Activated CD4-positive, alpha-beta T cell treated with anti-CD3 and anti-CD28 coated beads, Interleukin-2, amount 10 ng/mL, durations not matched to agents 24 days and 14 days (primary cell): ENCODE results near the gene MED31. TPM values are rescaled to one million over a fixed set of nuclear protein-coding genes. Genes with fewer than 3 reads are reported as not detected.
A peak's percentile ranks its signal among the peaks of the same experiment; 100 is the strongest.
"Not testable (repeated sequence)": the region's sequence is repeated elsewhere in the genome, so short reads cannot be mapped to it uniquely, and the experiment has no call there.

ENCODE experiments used
- DNase-seq: peaks from one replicate; pipeline ENCODE4 v3.0.0; 2022
- H3K27ac Mint-ChIP-seq: one replicate; pipeline ENCODE4 v1.8.0; 2022; ENCODE audit warnings: mild to moderate bottlenecking, mixed read lengths
- H3K27me3 Mint-ChIP-seq: one replicate; pipeline ENCODE4 v1.8.0; 2022; ENCODE audit warnings: mixed read lengths
- H3K36me3 Mint-ChIP-seq: one replicate; pipeline ENCODE4 v1.8.0; 2022; ENCODE audit warnings: low read depth, mild to moderate bottlenecking, mixed read lengths
- H3K4me1 Mint-ChIP-seq: one replicate; pipeline ENCODE4 v1.8.0; 2021; ENCODE audit warnings: mixed read lengths
- H3K4me3 Mint-ChIP-seq: one replicate; pipeline ENCODE4 v1.8.0; 2022; ENCODE audit warnings: mild to moderate bottlenecking, moderate library complexity, mixed read lengths
- H3K9me3 Mint-ChIP-seq: one replicate; pipeline ENCODE4 v1.8.0; 2021; ENCODE audit warnings: mixed read lengths
- intact Hi-C: fragments of 100-400 bp; cut with micrococcal nuclease; formaldehyde crosslinking; loops from one replicate; pipeline ENCODE4 v1.15.1; 2023
- total RNA-seq: library from RNA; stranded (reverse); gene quantifications from 2 replicates; pipeline ENCODE4 v1.2.3, GENCODE V29; 2022

The MED31 gene
- total RNA-seq, 1 donor from 2014 or later: 25.7 TPM

DNA sequence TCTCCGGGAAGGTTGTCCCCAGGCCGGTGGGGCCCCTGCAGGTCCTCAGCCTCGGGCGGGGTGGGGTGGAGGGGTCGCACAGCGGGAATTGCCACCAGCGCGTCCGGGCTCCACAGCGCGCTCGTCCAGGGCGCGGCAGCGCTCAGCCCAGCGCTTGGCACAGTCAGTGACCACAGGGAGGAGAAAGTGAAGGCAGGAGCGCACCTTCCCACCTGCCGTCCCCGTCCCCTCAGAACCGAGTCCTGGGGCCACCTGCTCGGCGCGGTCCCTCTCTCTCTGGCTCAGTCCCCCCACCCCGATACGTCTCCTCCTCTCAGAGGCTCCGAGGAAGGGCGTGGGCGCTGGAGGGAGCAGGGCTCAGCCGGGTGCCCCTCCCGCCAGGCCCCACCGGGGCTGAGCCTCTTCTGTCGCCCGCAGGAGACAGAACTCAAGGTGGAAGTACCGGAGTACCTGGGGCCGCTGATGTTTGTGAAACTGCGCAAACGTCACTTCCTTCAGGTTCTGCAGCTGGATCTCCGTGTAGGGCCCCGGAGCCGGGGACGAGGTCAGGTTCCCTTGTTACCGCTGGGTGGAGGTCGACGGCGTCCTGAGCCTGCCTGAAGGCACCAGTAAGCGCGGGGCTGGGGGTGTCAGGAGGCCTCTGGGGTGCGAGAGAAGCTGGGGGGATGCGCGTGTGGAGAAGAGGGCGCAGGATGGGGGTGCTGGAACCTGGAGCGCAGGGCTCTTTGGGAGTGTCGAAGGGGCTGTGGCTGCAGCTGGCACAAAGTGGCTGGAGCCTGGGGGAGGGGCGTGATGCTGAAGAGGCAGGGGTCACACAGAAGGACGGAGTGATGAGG, 5.6 kb upstream of the MED31 start:
- Mint-ChIP-seq H3K4me3 (peak overlapping the region; percentile 91), H3K27me3 (peaks cover 29% of the 10 kb centered on the region), H3K4me1 (peaks cover 58% of the 10 kb centered on the region), H3K27ac (peak overlapping the region; percentile 62)
- H3K36me3 Mint-ChIP-seq, H3K9me3 Mint-ChIP-seq, intact Hi-C loops: not testable (repeated sequence)
- peak; percentile 90 for DNase-seq

DNA sequence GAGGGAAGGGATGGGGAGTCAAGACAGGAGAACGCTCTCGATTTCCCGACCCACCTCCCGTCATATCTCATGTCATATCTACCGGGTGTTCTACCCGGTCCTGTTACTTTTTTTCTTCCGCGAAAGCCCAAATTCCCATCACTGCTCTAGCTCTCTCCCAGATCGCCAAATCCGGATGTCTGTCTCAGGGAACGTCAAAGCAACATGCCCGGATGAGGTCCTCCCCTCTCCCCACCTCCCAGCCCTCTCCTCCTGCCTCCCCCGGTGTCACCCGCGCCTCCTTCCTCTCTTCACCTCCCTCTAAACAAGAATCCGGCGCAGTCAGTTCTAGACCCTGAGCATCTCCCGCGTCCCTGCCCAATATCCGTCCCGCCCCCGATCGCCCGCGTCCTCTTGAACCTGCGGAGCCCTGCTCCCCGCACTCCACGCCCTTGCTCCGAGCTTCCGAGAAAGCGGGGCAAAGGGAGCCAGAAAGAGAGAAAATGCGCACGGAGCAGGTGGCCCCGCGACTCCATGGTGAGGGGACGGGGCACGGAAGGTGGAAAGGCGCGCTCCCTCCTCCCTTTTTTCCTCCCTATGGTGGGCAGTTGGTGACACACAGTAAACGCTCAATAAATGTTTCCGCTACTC, 4.4 kb upstream of the MED31 start:
- Mint-ChIP-seq H3K4me3 (peak overlapping the region; percentile 83), H3K4me1 (peaks cover 49% of the 10 kb centered on the region), H3K27ac (peak overlapping the region; percentile 32), H3K27me3 (peaks cover 25% of the 10 kb centered on the region)
- intact Hi-C loops, H3K36me3 Mint-ChIP-seq, H3K9me3 Mint-ChIP-seq: not testable (repeated sequence)
- peak; percentile 78 for DNase-seq

DNA sequence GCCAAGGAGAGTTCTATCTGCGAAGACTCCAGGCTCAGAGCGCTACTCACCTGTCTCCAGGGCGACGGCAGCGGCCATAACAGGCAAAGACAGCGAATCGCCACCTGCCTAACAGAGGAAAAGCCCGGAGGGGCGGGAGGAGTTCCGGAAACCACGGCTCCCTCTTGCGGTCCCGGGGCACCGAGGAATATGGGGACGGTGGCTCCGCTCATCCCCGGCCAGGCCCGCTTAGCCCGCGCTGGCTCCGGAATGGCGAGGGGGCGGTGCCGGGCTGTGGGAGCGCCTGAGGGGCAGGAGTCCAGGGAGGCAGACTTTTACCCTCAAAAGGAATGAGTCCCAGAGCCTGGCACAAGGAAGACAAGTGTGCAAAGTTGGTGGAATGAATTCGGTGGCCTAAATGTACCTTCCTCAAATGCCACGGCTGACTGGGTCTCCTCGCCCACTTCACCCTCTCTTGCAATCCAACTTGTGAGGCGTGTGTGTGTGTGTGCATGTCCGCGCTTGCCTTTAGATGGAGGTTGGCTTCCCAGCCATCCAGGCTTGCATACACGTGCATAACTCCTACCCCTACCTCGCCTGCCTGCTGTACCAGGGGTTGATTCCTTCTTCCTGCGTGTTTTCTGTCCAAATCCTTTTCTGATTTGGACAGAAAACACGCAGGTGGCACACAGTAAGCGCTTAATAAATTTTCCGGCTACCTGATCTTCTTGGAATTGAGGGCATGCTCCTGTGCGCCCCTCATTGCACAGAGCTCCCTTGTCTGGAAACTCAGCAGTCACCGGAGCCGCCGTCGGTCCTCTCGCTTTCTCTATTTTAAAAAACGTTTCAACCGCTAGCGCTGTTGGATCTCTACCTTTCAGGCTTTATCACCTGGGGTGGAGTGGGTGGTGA, 3.7 kb upstream of the MED31 start:
- Mint-ChIP-seq H3K27ac (peak overlapping the region; percentile 32), H3K27me3 (peaks cover 21% of the 10 kb centered on the region), H3K36me3 (peaks cover 5% of the 10 kb centered on the region), H3K4me1 (peaks cover 47% of the 10 kb centered on the region), H3K9me3 (no peaks in the 10 kb centered on the region), H3K4me3 (peak overlapping the region; percentile 83)
- intact Hi-C loops: loop anchor here (5.0 kb wide), 1 partner anchor 1168 kb away; the partner anchor contains the start of genes DERL2 and MIS12
- no peak for DNase-seq

DNA sequence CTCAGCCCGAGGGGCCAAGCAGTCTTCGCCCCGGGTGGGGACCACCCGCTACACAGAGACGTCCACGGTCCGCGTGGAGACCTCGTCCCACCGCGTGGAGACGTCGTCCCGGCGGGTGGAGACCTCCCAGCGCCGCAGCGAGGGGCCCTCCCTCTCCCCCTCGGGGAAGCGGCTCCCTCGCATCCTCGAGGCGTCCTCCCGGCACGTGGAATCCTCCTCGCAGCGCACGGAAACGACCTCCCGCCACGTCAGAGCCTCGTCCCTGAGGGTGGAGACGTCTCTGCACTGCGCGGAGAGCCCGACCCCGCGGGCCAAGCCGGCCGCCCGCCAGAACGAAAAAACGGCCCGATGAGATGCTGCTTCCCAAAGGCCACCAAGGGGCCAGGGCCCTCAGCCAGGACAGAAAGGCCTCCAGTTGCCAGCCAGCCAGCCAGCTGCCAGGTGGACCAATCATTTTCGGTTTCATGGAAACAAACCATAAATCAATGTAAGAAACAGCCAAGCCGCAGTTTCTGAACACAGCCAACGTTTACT, 581 bp upstream of the MED31 start:
- no peaks in the 10 kb centered on the region for H3K9me3 Mint-ChIP-seq
- H3K4me1 Mint-ChIP-seq: peaks cover 49% of the 10 kb centered on the region
- H3K36me3 Mint-ChIP-seq: peaks cover 22% of the 10 kb centered on the region
- peaks cover 16% of the 10 kb centered on the region for H3K27me3 Mint-ChIP-seq
- DNase-seq: peak; percentile 79
- peak overlapping the region; percentile 93 for H3K4me3 Mint-ChIP-seq
- intact Hi-C loops: loop anchor here (1.0 to 5.0 kb wide), 3 partner anchors 12 to 1165 kb away; partner anchors contain the start of genes DERL2, KIAA0753 and MIS12
- H3K27ac Mint-ChIP-seq: peak overlapping the region; percentile 35

DNA sequence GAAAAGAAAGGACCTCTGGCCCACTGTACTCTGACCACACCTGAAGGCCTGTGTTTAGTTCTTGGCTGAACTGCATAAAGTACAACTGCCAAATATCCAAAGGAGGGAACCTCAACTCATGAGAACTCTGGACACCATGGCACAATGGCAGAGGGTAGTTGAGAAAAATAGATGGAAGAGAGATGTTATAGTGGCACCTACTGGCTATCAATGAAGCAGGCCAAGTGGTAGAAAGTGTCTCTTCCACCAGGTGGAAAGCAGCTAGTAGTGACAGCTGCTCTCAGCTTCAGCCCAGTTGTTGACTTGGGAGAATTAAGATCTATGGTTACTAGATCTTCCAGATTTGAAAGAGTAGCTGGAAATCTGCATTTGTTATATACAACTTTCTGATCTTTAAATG, 3.2 kb downstream of the MED31 start:
- Mint-ChIP-seq H3K27ac (no peak overlapping the region), H3K4me1 (peaks cover 57% of the 10 kb centered on the region), H3K9me3 (no peaks in the 10 kb centered on the region), H3K36me3 (peaks cover 47% of the 10 kb centered on the region), H3K4me3 (no peak overlapping the region), H3K27me3 (peaks cover under 1% of the 10 kb centered on the region)
- no peak for DNase-seq
- intact Hi-C loops: loop anchor here (2.0 to 10.0 kb wide), 3 partner anchors 175 to 1063 kb away; partner anchors contain the start of genes NLRP1 and PIMREG

DNA sequence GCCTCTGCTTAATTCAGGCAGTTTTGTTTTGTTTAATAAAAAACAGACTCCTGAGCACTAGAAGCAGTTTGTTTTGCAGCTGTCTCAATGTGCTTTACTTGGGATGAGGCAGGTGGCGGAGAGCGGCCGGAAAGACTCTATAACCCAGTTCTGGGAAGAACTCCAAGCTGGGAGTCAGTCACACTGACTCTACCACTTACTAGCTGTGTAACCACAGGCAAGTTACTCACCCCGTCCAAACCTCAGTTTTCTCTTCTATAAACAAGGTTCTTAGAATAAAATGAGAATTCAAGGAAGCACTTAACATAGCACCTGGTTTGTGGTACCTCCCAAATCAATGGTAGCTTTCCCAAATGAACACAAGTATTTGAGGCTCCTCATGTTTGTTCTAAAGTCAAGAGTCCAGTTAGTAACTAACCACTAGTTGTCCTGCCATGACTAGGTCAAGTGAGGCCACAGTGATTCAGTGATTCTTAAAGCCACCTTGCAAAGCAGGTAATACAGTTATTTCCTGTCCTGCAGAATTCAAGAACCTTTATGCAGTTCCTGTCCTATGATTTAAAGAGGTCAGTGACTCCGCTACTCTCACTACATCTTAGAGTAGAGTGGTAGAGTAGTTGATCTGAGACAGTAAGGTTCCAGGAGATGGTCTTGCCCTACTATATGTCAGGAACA, 7.8 kb downstream of the MED31 start:
- H3K27me3 Mint-ChIP-seq: no peaks in the 10 kb centered on the region
- H3K4me3 Mint-ChIP-seq: peak overlapping the region; percentile 37
- peaks cover 45% of the 10 kb centered on the region for H3K36me3 Mint-ChIP-seq
- H3K4me1 Mint-ChIP-seq: peaks cover 57% of the 10 kb centered on the region
- H3K27ac Mint-ChIP-seq: peak overlapping the region; percentile 57
- H3K9me3 Mint-ChIP-seq: no peaks in the 10 kb centered on the region
- intact Hi-C loops: loop anchor here (5.0 to 10.0 kb wide), 3 partner anchors 66 to 1059 kb away; partner anchors contain the start of genes NLRP1 and PIMREG
- DNase-seq: no peak

DNA sequence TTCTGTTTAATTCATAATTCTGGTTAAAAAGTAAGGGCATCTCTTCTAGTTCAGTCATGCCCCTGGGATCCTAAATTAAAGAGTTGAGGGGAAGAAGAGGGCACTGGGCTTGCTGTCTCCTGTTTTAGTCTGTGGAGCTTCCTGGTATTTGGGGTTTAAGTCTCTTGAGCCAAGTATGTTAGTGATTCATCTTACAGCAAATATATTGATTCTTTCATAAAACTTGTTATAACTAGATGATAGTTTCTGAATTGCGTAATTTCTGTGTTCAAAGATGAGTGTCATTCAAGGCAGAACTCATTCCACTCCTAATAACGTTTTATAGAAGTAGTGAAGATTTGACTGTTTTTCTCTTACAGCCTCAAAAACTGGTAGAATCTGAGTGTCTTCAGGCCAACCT, 8.8 kb downstream of the MED31 start:
- no peak for DNase-seq
- intact Hi-C loops: loop anchor here (5.0 to 10.0 kb wide), 3 partner anchors 65 to 1058 kb away; partner anchors contain the start of genes NLRP1 and PIMREG
- Mint-ChIP-seq H3K36me3 (peaks cover 38% of the 10 kb centered on the region), H3K4me3 (peak overlapping the region; percentile 93), H3K4me1 (peaks cover 59% of the 10 kb centered on the region), H3K27me3 (no peaks in the 10 kb centered on the region), H3K9me3 (no peaks in the 10 kb centered on the region), H3K27ac (peak overlapping the region; percentile 57)

DNA sequence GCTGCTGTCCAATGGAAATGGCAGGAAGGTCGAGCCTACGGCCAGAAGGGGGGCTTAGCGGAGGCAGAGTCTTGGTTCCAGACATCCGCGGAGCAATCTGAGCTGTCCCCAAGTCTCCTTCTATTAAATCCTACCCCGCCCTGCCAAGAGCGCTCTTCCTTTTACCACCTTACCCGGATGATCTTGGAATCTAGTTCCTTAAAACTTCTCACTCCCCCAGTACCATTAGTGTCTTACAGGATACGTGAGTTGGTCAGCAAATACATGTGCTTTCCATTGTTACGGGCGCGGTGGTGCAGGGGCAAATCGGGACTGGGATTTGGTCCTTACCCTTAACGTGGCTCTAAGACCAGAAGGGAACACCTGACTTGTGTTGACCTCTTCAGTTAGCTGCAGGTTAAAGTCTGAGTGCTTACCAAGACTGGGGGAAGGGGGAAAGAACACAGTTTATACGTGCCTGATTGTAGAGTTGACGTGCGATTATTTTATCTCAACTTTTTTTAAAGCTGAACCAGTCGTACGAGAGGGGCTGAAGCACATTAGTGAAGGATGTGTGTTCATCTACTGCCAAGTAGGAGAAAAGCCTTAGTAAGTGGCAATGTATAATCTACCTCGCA, 10.1 kb downstream of the MED31 start:
- Mint-ChIP-seq H3K4me1 (peaks cover 62% of the 10 kb centered on the region), H3K4me3 (peak overlapping the region; percentile 93), H3K27ac (peak overlapping the region; percentile 100), H3K27me3 (no peaks in the 10 kb centered on the region), H3K9me3 (no peaks in the 10 kb centered on the region), H3K36me3 (peaks cover 31% of the 10 kb centered on the region)
- intact Hi-C loops: loop anchor here (2.0 to 10.0 kb wide), 4 partner anchors 64 to 1057 kb away; partner anchors contain the start of genes NLRP1 and PIMREG
- DNase-seq: peak; percentile 75

DNA sequence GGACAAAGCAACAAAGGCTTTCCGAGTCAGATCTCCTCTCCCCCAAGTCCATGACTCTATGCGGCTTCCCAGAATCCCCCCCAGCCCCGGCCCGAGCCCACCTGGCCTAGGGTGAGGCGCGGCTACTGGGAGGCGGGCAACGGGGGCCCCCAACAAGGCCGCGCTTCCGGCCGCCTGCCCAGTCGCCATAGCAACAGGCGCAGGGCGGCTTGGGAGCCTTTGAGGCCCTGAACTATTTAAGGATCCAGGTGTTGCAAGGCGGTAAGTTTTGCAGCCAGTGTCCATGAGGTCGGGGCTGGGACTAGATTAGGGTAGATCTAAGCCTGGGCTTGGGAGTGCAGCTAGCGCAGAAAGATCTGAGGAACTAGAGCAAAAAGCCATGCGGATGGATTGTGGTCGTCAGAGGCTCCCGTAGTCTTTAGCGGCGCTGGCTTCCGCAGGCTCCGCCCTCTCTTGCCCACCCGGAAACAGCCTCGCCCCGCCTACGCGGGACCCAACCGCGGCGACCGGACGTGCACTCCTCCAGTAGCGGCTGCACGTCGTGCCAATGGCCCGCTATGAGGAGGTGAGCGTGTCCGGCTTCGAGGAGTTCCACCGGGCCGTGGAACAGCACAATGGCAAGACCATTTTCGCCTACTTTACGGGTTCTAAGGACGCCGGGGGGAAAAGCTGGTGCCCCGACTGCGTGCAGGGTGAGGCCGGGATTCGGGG, 10.7 kb downstream of the MED31 start, which contains the start of the genes KIAA0753 and TXNDC17:
Gene KIAA0753 (minus strand): TSS at position 176 of the 711 bp plus-strand sequence. CDS start 5,608 bp downstream, outside the sequence.
Gene TXNDC17 (plus strand): TSS at position 525 of the 711 bp plus-strand sequence. CDS start 23 bp downstream, at position 548.
- H3K27me3 Mint-ChIP-seq: no peaks in the 10 kb centered on the region
- DNase-seq: peak; percentile 99
- peak within 1 kb of the TSS; percentile 93 for H3K4me3 Mint-ChIP-seq
- H3K4me1 Mint-ChIP-seq: peaks cover 60% of the 10 kb centered on the region
- intact Hi-C loops: loop anchor here (1.0 to 10.0 kb wide), 5 partner anchors 11 to 1056 kb away; partner anchors contain the start of genes C17orf100, MED31, NLRP1 and PIMREG
- H3K27ac Mint-ChIP-seq: peak within 1 kb of the TSS; percentile 100
- H3K36me3 Mint-ChIP-seq: peaks cover 30% of the 10 kb centered on the region
- no peaks in the 10 kb centered on the region for H3K9me3 Mint-ChIP-seq

DNA sequence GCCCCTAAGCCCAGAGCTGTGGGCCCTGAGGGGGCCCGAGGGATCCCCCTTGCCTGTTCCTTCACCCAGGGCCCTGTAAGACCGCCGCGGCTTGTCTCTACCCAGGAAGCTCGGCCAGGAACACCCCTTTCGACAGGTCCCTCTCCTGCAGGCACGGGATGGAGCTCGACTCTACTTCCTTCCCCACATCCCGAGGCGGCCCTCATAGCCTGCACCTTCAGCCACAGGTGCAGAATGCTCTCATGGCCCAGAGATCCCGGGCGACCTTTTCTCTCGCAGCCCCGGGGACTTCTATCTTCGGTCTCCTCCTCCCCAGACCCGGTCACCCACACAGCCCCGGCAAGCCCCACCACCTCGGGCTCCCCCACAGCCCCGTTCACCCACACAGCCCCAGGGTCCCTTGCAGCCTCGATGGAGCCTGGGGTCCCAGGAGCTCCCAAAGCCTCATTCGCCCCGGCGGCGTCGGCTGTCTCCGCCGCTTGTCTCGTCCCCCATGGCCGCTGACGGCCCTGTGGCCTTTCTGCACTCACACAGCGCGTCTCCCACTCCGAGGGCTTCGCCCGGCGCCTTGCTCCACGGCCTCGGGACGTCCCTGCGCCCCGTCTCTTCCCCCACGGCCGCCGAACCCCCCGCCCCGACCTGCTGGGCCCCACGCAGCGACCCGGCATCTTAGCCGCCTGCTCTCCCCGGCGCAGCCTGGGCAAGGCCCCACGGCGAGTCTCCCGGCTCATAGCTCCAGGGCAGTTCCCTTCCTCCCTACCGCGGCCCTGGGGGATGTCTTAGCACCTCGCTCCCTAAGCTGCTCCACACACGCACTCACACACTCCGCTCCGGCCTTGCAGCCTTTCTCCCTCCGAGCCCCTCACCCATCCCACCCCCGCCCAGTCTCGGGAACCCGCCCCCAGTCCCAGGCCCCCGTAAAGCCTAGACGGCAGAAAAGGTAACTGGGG, 11.5 kb downstream of the MED31 start:
- H3K4me1 Mint-ChIP-seq: peaks cover 58% of the 10 kb centered on the region
- no peaks in the 10 kb centered on the region for H3K9me3 Mint-ChIP-seq
- intact Hi-C loops: loop anchor here (1.0 to 10.0 kb wide), 5 partner anchors 11 to 1055 kb away; partner anchors contain the start of genes C17orf100, MED31, NLRP1 and PIMREG
- H3K27ac Mint-ChIP-seq: peak overlapping the region; percentile 100
- H3K4me3 Mint-ChIP-seq: peak overlapping the region; percentile 93
- DNase-seq: peak; percentile 83
- no peaks in the 10 kb centered on the region for H3K27me3 Mint-ChIP-seq
- peaks cover 30% of the 10 kb centered on the region for H3K36me3 Mint-ChIP-seq
